Right atrium auricular region (tissue), 2 donors: ENCODE measurements around the gene UBE2G2. TPM values are rescaled to one million over a fixed set of nuclear protein-coding genes. Genes with fewer than 3 reads are reported as not detected.

Experiments
- DNase-seq: peaks from one replicate; pipeline ENCODE4 v3.0.0-alpha.2; 2019; ENCODE audit warnings: low spot score
- H3K27ac ChIP-seq, 2 donors: fragments of 200-600 bp; sonication (generic); 1 replicate in 1 of 2; 2 replicates in 1 of 2; pipeline ENCODE4 v1.5.1; 2016 to 2019
- H3K27me3 ChIP-seq, 2 donors: fragments of 200-600 bp; sonication (generic); one replicate each; pipeline versions ENCODE4 v1.5.1 to v1.6.0; 2017 to 2019
- H3K36me3 ChIP-seq: fragments of 200-600 bp; sonication (generic); one replicate; pipeline ENCODE4 v1.5.1; 2016
- H3K4me1 ChIP-seq, 2 donors: fragments of 200-600 bp; sonication (generic); one replicate each; pipeline versions ENCODE4 v1.5.1 to v1.6.0; 2017 to 2019
- H3K4me3 ChIP-seq, 2 donors: fragments of 200-600 bp; sonication (generic); 1 replicate in 1 of 2; 2 replicates in 1 of 2; pipeline ENCODE4 v1.5.1; 2017 to 2019; ENCODE audit warnings: mild to moderate bottlenecking in 1 of 2, moderate library complexity in 1 of 2
- H3K9me3 ChIP-seq, 2 donors: fragments of 200-600 bp; sonication (generic); one replicate each; pipeline ENCODE4 v1.5.1; 2019
- total RNA-seq, 2 donors: library from RNA; depleted of rRNA; stranded (reverse); fragments of >200 nt; gene quantifications; one replicate each; pipeline ENCODE4 v1.1.0, GENCODE V29; 2016
- TF ChIP-seq, protein P1 (sequence below), 2 donors: fragments of 200-600 bp; sonication (generic); IDR thresholded peaks; one replicate each; pipeline ENCODE4 v1.5.1; 2019; ENCODE audit warnings: antibody characterized with exemption in 2 of 2

The UBE2G2 gene
- total RNA-seq, 2 donors from 2014 or later: 47.5 to 52.5 TPM

DNA sequence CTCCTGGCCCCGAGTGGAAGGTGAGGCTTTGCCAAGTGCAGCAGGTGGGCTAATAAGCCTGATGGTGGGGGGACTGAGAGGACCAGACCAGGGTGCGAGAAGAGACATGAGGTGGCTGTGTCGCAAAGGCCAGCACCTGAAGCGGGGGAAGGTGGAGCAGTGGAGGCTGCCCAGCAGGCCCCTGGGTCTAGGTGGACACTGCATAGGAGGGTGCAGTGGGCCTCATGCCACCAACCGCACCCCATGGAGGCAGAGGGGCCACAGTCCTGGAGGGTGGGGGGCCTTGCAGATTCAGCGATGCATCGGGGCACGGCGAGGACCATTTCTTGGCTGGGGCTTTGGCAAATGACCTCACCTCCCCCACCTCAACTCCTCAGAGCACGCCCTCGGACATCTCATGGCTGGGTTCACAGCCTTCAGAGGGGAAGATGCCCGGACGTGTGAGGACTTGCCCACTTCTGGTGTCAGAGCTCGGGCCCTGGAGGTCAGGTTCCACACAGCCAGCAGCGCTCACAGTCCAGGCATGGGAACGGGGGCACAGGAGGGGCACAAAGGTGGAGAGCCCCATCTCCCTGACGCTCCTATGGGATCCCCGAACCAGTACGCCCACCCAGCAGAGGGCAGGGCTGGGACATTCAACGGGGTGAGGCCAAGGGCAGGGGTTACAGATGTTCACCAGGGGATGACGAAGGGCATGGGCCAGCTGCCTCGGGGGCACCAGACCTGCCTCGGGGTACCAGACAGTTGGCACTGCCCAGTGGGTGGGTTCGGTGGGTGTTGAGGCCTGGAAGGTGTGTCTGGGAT lies 35.4 kb downstream of the UBE2G2 start:
- no peak for DNase-seq
- Histone ChIP-seq H3K4me1 (no peaks in the 10 kb centered on the region), H3K4me3 (no peak overlapping the region), H3K27me3 (no peaks in the 10 kb centered on the region), H3K36me3 (peaks cover 18% of the 10 kb centered on the region), H3K27ac (no peak overlapping the region), H3K9me3 (no peaks in the 10 kb centered on the region)
- TF ChIP-seq, protein P1, sequence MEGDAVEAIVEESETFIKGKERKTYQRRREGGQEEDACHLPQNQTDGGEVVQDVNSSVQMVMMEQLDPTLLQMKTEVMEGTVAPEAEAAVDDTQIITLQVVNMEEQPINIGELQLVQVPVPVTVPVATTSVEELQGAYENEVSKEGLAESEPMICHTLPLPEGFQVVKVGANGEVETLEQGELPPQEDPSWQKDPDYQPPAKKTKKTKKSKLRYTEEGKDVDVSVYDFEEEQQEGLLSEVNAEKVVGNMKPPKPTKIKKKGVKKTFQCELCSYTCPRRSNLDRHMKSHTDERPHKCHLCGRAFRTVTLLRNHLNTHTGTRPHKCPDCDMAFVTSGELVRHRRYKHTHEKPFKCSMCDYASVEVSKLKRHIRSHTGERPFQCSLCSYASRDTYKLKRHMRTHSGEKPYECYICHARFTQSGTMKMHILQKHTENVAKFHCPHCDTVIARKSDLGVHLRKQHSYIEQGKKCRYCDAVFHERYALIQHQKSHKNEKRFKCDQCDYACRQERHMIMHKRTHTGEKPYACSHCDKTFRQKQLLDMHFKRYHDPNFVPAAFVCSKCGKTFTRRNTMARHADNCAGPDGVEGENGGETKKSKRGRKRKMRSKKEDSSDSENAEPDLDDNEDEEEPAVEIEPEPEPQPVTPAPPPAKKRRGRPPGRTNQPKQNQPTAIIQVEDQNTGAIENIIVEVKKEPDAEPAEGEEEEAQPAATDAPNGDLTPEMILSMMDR (IDR thresholded peaks at IDR 0.05): no peak

DNA sequence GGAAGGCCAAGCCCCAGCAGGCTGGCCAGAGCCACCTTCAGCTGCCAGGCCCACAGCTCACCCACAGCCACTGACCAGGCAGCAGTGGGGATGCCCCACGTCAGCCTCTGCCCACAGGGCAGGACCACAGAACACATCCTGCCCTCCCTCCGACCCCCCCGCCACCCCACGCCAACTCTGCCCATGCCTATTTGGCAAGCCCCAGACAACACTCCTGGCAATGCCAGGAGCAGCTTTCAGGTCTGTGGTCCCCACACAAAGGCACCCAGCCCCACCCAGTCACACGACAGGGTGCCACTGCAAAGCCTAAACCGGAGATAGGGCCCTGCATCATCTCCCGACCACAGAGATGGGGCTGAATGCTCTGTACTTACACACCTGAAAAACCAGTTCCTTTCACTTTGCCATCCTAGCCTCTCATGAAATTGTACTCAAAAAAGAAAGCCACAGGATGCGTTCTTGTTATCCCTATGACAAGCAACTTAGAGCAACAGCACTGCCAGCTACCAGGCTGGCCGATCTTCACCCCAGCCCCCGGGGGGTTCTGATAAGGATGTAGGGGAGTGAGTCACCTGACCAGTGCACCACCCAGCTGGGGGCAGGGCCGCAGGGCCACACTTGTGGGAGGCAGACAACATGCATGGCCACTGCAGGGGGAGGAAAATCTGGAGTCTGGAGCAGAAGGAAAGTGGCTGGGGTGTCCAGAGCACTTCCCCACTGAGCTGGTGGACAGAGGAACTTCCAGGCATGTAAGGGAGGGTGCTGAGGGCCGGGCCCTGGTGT lies 36.2 kb downstream of the UBE2G2 start:
- TF ChIP-seq, protein P1 (IDR thresholded peaks at IDR 0.05): no peak
- no peak overlapping the region for H3K27ac ChIP-seq
- DNase-seq: no peak
- no peaks in the 10 kb centered on the region for H3K9me3 ChIP-seq
- H3K4me3 ChIP-seq: no peak overlapping the region
- H3K36me3 ChIP-seq: peaks cover 10% of the 10 kb centered on the region
- H3K4me1 ChIP-seq: no peaks in the 10 kb centered on the region
- no peaks in the 10 kb centered on the region for H3K27me3 ChIP-seq

DNA sequence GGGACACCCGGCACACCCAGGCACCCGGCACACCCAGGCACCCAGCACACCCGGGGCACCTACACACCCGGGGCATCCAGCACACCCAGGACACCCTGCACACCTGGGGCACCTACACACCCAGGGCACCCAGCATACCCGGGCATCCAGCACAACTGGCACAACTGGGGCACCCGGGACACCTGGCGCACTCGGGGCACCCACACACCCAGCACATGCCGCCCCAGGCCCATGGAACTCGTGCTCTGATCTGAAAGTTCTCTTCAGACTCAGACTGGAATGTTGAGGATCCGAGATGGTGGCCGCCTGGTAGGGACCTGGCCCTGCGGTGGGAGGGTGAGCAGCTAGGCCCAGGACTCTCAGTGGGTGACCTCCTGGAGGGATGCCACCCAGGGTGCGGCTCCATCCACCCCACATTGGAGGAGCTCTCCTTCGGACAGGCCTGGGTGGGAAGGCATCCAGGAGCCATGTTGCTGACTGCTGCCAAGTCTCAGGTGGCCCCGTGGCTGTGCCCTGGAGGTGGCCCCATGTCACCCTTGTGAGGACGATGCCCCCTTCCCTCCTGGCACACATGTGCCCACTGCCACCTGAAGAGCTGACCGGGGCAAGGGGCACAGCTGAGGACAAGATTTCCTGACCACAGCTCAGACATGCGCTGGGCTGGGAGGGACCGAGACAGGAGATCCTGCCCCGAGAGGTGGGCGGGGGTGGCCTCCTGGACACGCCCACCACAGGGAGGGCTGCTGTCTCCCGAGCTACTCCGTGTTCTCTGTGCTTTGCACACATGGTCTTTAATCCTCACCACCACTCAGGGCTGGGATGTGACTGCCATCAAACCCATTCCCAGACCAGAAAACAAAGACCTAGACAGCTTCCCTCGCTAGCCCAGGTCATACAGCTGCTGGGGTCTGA lies 37.0 kb downstream of the UBE2G2 start:
- H3K9me3 ChIP-seq: no peaks in the 10 kb centered on the region
- peaks cover 2% of the 10 kb centered on the region for H3K36me3 ChIP-seq
- no peak overlapping the region for H3K27ac ChIP-seq
- no peak for DNase-seq
- TF ChIP-seq, protein P1 (IDR thresholded peaks at IDR 0.05): no peak
- no peak overlapping the region for H3K4me3 ChIP-seq
- no peaks in the 10 kb centered on the region for H3K27me3 ChIP-seq
- no peaks in the 10 kb centered on the region for H3K4me1 ChIP-seq

DNA sequence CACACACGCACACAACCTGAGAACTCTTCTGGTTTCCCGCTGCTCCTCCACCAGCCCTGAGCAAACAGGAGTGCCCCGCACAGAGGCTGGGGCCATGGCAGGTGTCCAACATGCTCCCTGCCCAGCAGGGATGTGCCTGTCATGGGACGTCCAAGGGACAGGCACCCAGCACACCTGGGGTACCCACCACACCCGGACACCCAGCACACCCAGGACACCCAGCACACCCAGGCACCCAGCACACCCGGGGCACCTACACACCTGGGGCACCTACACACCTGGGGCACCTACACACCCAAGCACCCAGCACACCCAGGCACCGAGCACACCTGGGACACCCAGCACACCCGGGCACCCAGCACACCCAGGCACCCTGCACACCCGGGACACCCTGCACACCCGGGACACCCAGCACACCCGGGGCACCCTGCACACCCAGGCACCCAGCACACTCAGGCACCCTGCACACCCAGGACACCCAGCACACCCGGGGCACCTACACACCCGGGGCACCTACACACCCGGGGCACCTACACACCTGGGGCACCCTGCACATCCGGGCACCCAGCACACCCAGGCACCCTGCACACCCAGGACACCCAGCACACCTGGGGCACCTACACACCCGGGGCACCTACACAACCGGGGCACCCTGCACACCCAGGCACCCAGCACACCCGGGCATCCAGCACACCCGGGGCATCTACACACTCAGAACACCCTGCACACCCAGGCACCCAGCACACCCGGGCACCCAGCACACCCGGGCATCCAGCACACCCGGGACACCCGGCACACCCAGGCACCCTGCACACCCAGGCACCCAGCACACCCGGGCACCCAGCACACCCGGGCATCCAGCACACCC lies 37.9 kb downstream of the UBE2G2 start:
- no peak for DNase-seq
- Histone ChIP-seq H3K9me3 (no peaks in the 10 kb centered on the region), H3K27me3 (no peaks in the 10 kb centered on the region), H3K4me1 (no peaks in the 10 kb centered on the region), H3K36me3 (no peaks in the 10 kb centered on the region), H3K27ac (no peak overlapping the region), H3K4me3 (no peak overlapping the region)
- TF ChIP-seq, protein P1 (IDR thresholded peaks at IDR 0.05): no peak

DNA sequence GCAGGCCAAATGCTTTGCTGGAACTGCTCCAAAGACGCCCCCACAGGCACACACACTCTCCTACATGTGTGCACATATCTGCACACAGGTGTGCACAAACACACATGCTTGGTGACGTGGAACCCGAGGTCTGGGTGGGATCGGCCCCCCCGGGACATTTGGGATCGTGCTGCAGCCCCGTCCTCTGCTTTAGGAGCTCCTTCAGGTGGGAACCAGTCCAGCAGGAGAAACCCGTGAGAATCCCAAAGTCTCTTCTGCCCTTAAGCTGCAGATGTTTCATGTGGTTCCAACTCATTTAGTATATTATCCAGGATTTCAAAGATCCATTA lies 38.6 kb downstream of the UBE2G2 start:
- Histone ChIP-seq H3K4me1 (no peaks in the 10 kb centered on the region), H3K9me3 (no peaks in the 10 kb centered on the region), H3K36me3 (no peaks in the 10 kb centered on the region), H3K27ac (no peak overlapping the region), H3K27me3 (no peaks in the 10 kb centered on the region), H3K4me3 (no peak overlapping the region)
- TF ChIP-seq, protein P1 (IDR thresholded peaks at IDR 0.05): no peak
- no peak for DNase-seq
